Sciatic nerve (tissue), 2 donors: ENCODE results near the gene CCDC183. TPM values are rescaled to one million over a fixed set of nuclear protein-coding genes. Genes with fewer than 3 reads are reported as not detected.
"Not testable (repeated sequence)": the region's sequence is repeated elsewhere in the genome, so short reads cannot be mapped to it uniquely, and the experiment has no call there.

Experiments used
- ATAC-seq: fragments of 200-7000 bp; cut with Tn5 transposase; one replicate; pipeline ENCODE4 v1.9.1; 2020; ENCODE audit warnings: mild to moderate bottlenecking, moderate library complexity
- DNase-seq: peaks from one replicate; pipeline ENCODE4 v3.0.0-alpha.2; 2020; ENCODE audit warnings: low spot score
- intact Hi-C: fragments of 100-400 bp; cut with DNase I; formaldehyde crosslinking; loops from one replicate; pipeline ENCODE4 v1.14.2; 2022
- total RNA-seq: library from RNA; stranded (reverse); fragmentation: NEBNext Ultra II Directional; extraction: Animal tissue kit (Norgen Biotek cat#: 25700); gene quantifications from one replicate; pipeline ENCODE4 v1.2.1, GENCODE V29; 2021
- donor health status: DM: no; HTN: no; CAD: no.
- donor health status: DM: no; HTN: no; CAD: no.

The CCDC183 gene
- total RNA-seq: 2.5 TPM

GRCh38 chr9:136796238-136796774 lies at the start of gene CCDC183:
CCDC183 (plus strand) TSS chr9:136796338; CDS start chr9:136796398, 60 bp downstream.
- DNase-seq: no peak
- no peak for ATAC-seq
- intact Hi-C loops: loop anchor here (5.0 kb wide), 1 partner anchor 236 kb away; the partner anchor contains the start of gene FUT7

DNA sequence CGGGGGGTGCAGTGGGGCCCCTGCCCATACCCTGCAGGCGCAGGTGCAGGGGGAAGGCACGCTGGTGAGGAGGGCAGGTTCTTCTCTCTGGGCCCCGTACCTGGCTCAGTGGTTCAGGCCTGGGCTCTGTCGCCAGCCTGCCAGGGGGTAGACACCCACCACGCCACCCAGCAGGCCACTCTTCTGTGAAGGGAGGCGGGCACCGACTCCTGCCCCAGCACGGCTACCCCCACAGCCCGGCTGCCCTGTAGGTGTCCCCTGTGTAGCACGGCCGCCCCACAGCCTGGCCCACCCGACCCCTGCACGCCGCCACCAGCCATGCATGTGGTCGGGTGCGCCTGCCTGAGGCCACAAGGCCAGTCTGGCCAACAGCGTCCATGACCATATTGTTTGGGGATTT lies 49.5 kb upstream of the CCDC183 start:
- no peak for DNase-seq
- ATAC-seq: no peak
- intact Hi-C loops: no loop called here

DNA sequence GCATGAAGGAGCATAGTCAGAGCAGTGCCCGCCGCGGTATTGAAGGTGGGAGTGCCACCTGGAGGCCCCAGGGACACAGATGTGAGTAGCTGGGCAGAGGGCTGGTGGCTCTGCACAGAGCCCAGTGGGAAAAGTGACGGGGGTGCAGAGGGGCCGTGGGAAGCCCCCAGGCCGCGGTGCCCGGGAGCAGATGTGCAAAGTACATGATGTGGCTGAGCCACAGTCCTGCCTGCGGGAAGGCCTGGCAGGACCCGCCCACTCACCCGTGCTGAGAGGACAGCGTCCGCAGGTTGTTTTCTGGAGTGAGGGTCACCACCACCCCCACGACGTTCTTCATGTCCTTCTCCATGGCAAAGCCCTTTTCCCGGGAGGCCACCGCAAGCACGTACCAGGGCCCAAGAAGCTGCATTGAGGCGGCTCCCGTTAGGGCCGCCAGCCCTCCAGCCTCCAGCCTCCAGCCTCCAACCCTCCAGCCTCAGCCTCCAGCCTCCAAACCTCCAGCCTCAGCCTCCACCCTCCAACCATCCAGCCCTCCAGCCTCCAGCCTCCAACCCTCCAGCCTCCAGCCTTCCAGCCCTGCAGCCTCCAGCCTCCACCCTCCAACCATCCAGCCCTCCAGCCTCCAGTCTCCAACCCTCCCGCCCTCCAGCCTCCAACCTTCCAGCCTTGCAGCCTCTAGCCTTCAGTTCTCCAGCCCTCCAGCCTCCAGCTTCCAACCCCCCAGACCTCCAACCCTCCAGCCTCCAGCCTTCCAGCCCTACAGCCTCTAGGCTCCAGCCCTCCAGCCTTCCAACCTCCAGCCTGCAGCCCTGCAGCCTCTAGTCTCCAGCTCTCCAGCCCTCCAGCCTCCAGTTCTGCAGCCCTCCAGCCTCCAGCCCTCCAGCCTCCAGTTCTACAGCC lies 48.7 kb upstream of the CCDC183 start:
- DNase-seq (no peak), ATAC-seq (no peak)
- intact Hi-C loops: no loop called here

GRCh38 chr9:136748201-136748600 lies 47.9 kb upstream of the CCDC183 start, which contains the start of gene LCN6:
LCN6 (minus strand) TSS chr9:136748525; CDS start chr9:136748483, 42 bp downstream.
- DNase-seq (no peak), ATAC-seq (peak; percentile 16)
- intact Hi-C loops: no loop called here

GRCh38 chr9:136748666-136749611 lies 47.2 kb upstream of the CCDC183 start:
- no peak for DNase-seq
- intact Hi-C loops: no loop called here
- peak; percentile 44 for ATAC-seq

GRCh38 chr9:136750526-136750925 lies 45.6 kb upstream of the CCDC183 start:
- ATAC-seq (no peak), DNase-seq (no peak)
- intact Hi-C loops: no loop called here

- intact Hi-C loops: no loop called here
- no peak for DNase-seq
- no peak for ATAC-seq
These were observed 44.9 kb upstream of the CCDC183 start for GRCh38 chr9:136751244-136751643.

DNA sequence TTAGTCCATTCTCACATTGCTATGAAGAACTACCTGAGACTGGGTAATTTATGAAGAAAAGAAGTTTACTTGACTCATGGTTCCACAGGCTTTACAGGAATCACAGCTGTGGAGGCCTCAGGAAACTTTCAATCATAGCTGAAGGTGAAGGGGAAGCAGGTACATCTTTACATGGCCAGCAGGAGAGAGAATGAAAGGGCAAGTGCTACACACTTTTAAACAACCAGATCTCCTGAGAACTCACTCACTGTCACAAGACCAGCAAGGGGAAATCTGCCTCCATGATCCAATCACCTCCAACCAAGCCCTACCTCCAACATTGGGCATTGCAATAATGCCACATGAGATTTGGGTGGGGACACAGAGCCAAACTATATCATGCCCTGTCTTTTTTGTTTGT lies 44.3 kb upstream of the CCDC183 start:
- no peak for DNase-seq
- no peak for ATAC-seq
- intact Hi-C loops: no loop called here

- DNase-seq (no peak), ATAC-seq (no peak)
- intact Hi-C loops: no loop called here
These were observed 42.6 kb upstream of the CCDC183 start for GRCh38 chr9:136753371-136754058.

DNA sequence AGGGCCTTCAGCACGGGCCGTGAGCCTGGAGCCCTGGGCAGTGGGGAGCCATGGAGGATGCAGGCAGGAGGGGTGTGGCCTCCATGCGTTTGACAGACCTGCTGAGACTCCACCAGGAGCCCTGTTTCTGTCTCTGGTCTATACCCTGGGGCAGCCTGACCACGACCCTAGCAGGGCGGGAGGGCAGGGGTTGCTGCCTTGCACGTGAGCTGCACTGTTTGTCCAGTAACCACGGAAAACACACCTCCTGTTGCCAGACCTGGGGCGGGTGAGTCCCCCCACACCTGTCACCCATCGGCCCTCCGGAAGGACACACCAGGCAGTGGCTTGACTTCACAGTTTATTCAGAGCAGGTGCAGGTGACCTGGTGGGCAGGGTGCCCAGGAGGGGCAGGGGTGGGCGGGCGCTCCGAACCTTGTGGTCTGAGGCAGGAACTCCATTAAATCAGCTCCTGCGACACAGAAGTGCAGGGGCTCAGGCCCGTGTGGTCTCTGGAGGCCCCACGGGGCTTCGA lies 42.0 kb upstream of the CCDC183 start:
- ATAC-seq (no peak), DNase-seq (no peak)
- intact Hi-C loops: no loop called here

DNA sequence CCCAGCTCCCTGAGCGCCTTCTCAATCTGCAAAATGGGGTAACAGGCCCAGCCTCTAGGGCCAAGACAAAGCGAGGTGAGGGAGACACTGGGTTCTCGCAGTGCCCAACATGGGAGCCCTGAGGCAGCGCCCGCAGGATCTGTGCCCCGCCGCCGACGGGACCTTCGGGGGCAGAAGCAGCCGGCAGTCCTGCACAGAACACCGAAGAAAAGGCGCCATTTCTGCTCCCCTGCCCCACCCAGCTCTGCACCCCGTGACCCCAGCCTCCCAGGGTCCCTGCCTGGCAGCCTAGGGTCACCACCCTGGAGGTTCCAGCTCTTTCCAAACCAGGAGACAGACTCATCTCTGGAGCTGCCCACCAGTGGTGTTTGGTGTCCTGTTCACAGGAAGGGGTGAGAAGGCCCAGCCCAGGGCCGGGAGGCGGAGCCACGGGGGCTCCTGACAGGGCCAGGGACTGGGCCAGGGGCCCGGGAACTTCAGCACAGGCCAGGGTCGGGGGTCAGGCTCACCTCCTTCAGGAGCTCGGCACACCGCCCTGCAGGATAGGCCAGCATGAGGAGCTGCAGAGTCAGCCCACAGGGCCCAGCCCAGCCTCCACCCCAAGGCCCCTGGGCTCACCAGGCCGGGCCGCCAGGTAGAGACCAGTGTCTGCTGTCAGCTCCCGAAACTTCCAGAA lies 41.4 kb upstream of the CCDC183 start:
- intact Hi-C loops: no loop called here
- ATAC-seq: no peak
- no peak for DNase-seq

GRCh38 chr9:136755302-136756133 lies 40.6 kb upstream of the CCDC183 start:
- intact Hi-C loops, ATAC-seq: not testable (repeated sequence)

GRCh38 chr9:136756134-136756438 lies 40.1 kb upstream of the CCDC183 start:
- DNase-seq (no peak), ATAC-seq (no peak)
- intact Hi-C loops: no loop called here

More at GRCh38 chr9:136755302-136756133, 40.6 kb upstream of the CCDC183 start:
- not testable (repeated sequence) for DNase-seq

DNA sequence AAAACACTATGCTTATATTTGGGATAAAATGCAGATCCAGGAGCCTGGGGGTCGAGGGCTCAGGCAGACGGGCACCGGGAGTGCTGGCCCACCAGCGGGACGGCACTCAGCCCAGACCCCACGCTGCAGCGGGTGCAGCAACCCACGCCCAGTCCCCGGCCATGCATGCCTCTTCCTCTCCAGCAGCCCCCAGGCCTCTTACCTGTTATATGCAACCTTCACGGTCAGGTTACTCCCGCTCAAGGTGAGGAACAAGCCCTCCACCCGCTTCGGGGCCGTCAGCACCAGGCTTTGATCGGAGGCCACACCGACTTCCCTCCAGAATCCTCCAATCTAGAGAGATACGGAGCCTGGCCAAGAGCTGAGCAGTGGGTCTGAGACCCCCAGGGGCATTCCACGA lies 39.3 kb upstream of the CCDC183 start:
- DNase-seq: no peak
- ATAC-seq: no peak
- intact Hi-C loops: no loop called here

- DNase-seq: no peak
- no peak for ATAC-seq
- intact Hi-C loops: no loop called here
These were observed 38.8 kb upstream of the CCDC183 start for GRCh38 chr9:136757328-136757727.

DNA sequence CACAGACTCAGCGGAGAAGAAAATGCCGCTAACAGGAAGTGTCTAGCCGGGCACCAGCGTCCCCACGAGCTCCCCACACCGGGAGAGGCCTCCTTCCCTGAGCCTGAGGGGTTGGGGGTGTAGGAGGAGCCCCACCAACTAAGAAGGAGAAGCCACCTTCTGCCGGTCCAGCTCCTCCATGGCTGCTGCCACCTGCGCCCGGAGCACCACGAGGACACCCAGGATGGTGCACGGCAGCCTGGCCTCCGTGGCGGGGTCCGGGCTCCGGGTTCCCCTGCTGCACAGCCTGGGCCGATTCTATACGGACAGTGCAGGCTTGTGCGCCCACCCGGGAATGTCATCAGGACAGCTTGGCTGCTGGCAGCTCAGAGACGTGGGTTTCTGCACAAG lies 38.4 kb upstream of the CCDC183 start:
- intact Hi-C loops: no loop called here
- ATAC-seq (no peak), DNase-seq (no peak)

GRCh38 chr9:136759001-136759400 lies 37.1 kb upstream of the CCDC183 start:
- intact Hi-C loops: no loop called here
- ATAC-seq: no peak
- no peak for DNase-seq
